Fibroblast of villous mesenchyme (primary cell): ENCODE measurements around the gene SPO11. TPM values are rescaled to one million over a fixed set of nuclear protein-coding genes. Genes with fewer than 3 reads are reported as not detected.
A peak's percentile ranks its signal among the peaks of the same experiment; 100 is the strongest.
"Not testable (repeated sequence)": the region's sequence is repeated elsewhere in the genome, so short reads cannot be mapped to it uniquely, and the experiment has no call there.

Source experiments
- DNase-seq: peaks from one replicate; pipeline ENCODE4 v3.0.0-alpha.2; 2010; ENCODE audit warnings: low read depth
- H3K4me3 ChIP-seq: 2 replicates; pipeline ENCODE4 v1.5.1; 2011; ENCODE audit warnings: low read depth, mild to moderate bottlenecking, low read length
- total RNA-seq: library from RNA; depleted of rRNA; stranded (reverse); fragments of >200 nt; gene quantifications from 2 replicates; pipeline ENCODE4 v1.2.3, GENCODE V29; 2012
- TF ChIP-seq, protein P1 (sequence below): IDR thresholded peaks from 2 replicates; pipeline ENCODE4 v1.5.1; 2012; ENCODE audit warnings: low read depth, mild to moderate bottlenecking, low read length; ENCODE audit not compliant: insufficient read depth

Gene SPO11
- total RNA-seq, 1 donor: not detected

DNA sequence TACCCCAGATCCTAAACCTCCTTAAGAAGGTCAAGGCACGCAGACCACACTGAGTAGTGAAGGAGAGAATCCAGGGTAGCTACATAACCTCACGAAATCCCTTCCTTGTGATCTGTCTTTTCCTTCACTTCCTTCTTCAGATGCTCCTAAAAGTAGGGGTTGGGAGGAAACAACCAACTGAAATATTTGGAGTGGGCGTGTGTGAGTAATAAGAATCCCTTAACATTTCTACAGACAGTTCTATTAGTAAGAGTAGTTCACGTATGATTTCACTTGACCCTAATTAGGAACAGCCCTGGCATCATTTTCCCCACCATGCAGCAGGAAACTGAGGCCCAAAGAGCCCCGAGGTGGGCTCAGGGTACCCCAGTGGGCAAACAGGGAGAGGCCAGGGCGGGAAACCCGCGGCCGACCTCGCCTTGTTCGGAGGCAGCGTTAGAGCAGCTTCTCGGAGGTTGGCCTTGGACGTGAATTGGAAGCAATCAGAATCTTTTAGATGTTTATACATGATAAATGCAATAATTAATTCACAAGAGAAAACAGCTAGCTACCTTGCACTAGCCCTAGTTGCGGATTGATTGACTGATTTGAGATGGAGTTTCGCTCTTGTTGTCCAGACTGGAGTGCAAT is 20.6 kb downstream of the SPO11 start:
- no peak for DNase-seq
- H3K4me3 ChIP-seq: no peak overlapping the region
- TF ChIP-seq, protein P1, sequence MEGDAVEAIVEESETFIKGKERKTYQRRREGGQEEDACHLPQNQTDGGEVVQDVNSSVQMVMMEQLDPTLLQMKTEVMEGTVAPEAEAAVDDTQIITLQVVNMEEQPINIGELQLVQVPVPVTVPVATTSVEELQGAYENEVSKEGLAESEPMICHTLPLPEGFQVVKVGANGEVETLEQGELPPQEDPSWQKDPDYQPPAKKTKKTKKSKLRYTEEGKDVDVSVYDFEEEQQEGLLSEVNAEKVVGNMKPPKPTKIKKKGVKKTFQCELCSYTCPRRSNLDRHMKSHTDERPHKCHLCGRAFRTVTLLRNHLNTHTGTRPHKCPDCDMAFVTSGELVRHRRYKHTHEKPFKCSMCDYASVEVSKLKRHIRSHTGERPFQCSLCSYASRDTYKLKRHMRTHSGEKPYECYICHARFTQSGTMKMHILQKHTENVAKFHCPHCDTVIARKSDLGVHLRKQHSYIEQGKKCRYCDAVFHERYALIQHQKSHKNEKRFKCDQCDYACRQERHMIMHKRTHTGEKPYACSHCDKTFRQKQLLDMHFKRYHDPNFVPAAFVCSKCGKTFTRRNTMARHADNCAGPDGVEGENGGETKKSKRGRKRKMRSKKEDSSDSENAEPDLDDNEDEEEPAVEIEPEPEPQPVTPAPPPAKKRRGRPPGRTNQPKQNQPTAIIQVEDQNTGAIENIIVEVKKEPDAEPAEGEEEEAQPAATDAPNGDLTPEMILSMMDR: no peak

DNA sequence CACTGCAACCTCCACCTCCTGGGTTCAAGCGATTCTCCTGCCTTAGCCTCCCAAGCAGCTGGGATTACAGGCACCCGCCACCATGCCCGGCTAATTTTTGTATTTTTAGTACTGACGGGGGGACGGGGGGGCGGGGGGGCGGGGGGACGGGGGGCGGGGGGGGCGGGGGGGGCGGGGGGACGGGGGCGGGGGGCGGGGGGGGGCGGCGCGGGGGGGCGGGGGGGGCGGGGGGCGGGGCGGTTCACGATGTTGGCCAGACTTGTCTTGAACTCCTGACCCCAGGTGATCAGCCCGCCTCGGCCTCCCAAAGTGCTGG is 21.1 kb downstream of the SPO11 start:
- DNase-seq: not testable (repeated sequence)
- H3K4me3 ChIP-seq: peak overlapping the region; percentile 96

DNA sequence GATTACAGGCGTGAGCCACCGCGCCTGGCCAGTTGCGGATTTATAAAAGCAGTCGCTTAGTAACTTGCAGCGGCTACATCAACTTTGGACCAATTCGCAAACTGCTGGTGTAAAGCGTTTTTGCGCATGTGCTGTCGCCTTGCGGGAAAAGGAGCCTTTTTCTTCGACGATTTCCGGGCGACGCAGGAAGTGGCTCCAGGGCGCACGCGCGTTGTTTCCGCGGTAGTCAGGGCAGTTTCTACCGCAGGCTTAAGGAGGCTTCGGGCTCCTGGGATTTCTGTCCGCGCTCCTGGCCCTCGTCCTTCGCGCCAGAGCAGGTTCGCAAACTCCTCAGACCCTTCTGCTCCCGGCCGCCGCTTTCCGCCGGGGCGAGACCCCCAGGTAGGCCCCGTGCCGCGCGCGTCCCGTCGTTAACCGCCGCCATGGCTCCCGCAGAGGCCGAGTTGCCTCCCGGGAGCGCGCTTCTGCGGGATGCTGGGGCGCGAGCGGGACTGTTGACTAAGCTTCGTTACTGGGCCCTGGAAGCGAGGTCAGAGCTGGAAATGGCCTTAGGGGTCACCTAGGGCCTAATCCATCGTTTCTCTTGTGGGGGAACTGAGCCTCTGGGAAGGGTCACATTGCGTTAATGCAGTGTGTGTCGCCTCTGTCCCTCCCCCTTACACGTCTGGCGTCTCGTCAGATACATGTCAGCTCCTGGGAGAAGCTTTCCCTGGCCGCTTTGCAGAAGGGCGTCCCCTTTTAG is 21.6 kb downstream of the SPO11 start, which contains the start of gene RAE1:
Gene RAE1 (plus strand): TSS at position 214 of the 742 bp plus-strand sequence. CDS start 2,784 bp downstream, outside the sequence.
- peak; percentile 93 for DNase-seq
- TF ChIP-seq, protein P1: no peak
- H3K4me3 ChIP-seq: peak within 1 kb of the TSS; percentile 96

DNA sequence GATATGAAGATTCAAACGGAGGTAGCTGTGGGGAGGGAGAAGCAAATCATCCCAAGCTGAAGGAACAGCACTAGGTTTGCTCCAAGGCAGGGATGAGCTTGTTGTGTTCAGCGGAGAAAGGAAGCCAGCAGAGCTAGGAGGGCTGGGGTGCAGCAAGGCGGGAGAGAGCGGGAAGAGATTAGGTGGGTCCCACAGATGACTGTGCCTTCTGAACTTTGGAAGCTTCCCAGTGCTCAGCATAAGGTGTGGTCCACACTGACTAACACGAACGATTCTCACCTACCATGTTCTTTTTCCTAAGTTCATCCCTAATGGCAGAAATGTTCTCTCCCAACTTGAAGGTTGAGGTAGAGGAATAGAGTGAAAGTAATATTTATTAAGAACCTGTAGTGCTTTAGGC is 22.7 kb downstream of the SPO11 start:
- no peak for DNase-seq
- TF ChIP-seq, protein P1: no peak
- peak overlapping the region; percentile 96 for H3K4me3 ChIP-seq

DNA sequence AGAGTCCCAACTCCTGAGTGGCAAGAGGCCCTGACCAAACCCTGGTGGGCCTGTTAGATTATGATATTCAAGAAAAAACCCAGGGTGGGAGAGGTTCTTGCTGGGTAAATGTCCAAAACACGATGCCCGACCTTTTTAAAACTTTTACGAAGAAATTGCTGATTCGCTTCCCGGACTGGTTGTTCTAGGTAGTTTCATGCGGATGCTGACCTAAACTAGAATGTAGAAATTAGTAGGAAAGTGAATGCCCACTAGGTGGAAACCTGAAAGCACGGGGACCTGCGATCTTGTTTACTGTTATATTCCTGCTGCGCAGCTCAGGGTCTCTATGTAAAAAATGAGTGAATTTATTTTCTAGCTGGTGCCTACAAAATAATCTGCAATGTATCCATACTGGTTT is 23.7 kb downstream of the SPO11 start:
- DNase-seq: no peak
- no peak overlapping the region for H3K4me3 ChIP-seq
- TF ChIP-seq, protein P1: no peak

DNA sequence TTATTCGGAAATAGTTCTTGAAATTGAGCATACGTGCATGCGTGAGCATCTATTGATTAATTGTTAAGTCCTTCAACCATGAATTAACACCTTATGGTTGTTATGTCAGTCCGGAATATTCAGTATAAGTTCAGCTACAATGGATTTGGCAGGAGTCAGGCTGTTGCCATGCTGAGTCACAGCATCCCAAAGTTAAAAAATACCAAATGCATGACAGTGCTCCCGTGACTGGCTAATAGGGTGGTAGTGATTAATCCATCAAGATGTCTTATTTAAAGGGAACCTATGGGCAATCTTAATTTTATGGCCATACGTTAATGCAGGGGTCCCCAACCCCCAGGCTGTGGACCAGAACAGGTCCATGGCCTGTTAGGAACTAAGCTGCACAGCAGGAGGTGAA is 31.9 kb downstream of the SPO11 start:
- DNase-seq: peak; percentile 54
- no peak overlapping the region for H3K4me3 ChIP-seq
- TF ChIP-seq, protein P1: no peak

DNA sequence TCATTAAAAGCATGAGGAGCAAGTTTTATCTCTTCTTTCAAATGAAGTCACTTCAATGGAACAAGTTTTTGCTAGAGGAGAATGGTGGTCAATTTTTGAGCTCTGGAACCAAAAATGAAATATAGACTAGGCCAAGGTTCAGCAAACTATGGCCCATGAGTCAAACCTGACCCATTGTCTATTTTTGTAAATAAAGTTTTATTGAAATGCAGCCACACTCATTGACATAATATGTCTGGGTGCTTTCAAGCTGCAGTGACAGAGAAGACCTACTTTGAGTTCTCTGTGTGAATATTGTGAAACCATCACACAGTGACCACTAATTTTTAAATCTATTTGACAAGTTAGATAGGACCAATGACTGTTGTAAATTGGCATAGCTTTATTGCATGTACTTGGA is 34.8 kb downstream of the SPO11 start:
- H3K4me3 ChIP-seq: no peak overlapping the region
- no peak for DNase-seq
- TF ChIP-seq, protein P1: no peak
